Measurements from ENCODE around the gene CALML5.

CALML5 gene

DNA sequence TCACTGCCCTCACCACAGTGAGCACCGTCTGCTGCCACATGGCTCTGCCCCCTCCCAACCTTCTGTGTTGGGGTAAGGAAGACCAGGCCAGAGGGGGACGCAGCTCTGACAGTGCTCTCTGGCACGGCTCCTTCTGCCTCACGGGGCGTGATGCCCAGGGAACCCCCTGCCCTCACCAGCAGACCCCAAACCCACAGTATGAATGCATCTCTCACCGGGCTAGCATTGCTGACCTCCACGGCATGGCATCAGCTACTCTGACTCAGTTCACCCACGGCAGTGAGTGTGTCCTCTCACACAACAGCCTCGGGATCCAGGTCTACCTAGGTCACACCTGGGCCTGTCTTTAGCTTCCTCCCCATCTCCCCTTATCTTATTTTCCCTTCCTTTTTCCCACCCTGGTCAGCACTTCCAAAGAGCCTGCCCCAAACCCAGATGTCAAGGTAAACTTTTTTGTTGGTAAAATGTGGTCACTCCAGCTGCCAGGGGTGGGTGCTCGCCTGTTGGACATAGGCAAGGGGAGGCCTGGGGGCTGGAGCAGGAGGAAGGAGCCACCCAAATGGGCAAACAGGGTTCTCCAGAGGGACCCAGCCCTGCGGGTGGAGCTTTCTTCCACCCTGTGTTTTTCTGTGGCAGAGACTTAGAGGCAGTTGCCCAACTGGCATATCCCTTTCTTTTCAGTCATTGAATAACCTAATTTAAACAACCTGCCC, 29.8 kb upstream of the CALML5 start:
- TF ChIP-seq, protein P1, sequence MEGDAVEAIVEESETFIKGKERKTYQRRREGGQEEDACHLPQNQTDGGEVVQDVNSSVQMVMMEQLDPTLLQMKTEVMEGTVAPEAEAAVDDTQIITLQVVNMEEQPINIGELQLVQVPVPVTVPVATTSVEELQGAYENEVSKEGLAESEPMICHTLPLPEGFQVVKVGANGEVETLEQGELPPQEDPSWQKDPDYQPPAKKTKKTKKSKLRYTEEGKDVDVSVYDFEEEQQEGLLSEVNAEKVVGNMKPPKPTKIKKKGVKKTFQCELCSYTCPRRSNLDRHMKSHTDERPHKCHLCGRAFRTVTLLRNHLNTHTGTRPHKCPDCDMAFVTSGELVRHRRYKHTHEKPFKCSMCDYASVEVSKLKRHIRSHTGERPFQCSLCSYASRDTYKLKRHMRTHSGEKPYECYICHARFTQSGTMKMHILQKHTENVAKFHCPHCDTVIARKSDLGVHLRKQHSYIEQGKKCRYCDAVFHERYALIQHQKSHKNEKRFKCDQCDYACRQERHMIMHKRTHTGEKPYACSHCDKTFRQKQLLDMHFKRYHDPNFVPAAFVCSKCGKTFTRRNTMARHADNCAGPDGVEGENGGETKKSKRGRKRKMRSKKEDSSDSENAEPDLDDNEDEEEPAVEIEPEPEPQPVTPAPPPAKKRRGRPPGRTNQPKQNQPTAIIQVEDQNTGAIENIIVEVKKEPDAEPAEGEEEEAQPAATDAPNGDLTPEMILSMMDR (conservative IDR thresholded peaks at IDR 0.05; ENCODE audit: low read length): no peak
- TF ChIP-seq EZH2phosphoT487 (IDR thresholded peaks at IDR 0.05; ENCODE audit: borderline replicate concordance): no peak
- H3K4me2 ChIP-seq (ENCODE audit: low read depth, low read length, poor library complexity, severe bottlenecking): no peak overlapping the region
- no peak overlapping the region for H3K9ac ChIP-seq (ENCODE audit: low read depth, low read length, poor library complexity, severe bottlenecking)

DNA sequence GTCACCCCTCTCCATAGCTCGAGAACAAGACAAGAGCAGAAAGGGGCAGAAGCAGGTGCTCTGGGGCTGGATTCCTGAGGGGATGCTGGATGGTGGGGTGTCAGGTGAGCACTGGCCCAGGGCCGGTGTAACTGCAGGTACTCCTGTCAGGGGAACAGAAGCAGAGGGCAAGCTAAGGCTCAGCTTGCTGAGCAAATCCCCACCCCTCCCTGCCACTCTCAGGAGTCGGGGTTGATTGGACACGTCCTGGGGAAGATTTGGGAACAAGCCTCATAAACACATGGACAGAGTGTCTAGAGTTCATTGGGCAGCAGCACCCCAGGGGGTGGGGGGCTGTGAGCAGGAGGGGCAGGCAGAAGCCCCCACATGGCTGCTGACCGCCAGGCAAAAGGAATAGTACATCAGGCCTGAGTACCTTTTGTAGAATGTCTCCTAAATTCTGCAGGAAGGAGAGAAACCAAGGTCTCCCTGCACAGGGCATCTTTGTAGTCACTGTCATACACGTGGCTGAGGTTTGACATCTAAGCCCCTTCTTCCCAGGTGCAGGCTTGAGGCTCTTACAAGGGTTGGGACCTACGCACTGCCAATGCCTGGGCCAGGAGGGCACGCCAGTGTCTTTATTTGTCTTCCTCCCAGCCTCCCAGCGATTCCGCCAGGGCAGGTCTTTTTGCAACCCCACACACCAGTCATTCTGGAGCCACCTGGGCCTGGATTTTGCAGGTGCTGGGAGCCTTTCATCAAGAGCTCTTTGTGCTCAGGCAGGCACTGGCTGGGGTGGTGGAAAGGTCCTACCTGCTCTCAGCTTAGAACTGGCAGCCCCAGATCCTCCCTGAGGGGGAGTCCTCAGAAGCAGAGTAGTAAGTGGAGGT, 28.2 kb upstream of the CALML5 start:
- Histone ChIP-seq H2AFZ (ENCODE audit: low read length) (no peak overlapping the region), H3K9me2 (replicated peaks; ENCODE audit: low read depth, low read length) (no peaks in the 10 kb centered on the region), H3K9ac (ENCODE audit: low read depth, low read length, poor library complexity, severe bottlenecking) (no peak overlapping the region), H3K27me3 (ENCODE audit: insufficient read depth, low read length, poor library complexity, severe bottlenecking) (no peaks in the 10 kb centered on the region), H3F3A (ENCODE audit: low read depth) (no peaks in the 10 kb centered on the region), H3K4me2 (ENCODE audit: low read depth, low read length, poor library complexity, severe bottlenecking) (no peak overlapping the region), H3K79me2 (ENCODE audit: insufficient read depth, low read length) (no peaks in the 10 kb centered on the region), H3K36me3 (ENCODE audit: insufficient read depth, low read length) (no peaks in the 10 kb centered on the region), H3K4me1 (ENCODE audit: insufficient read depth, low read length, poor library complexity, severe bottlenecking) (no peaks in the 10 kb centered on the region), H4K20me1 (ENCODE audit: insufficient read depth, low read length, poor library complexity, severe bottlenecking) (no peaks in the 10 kb centered on the region), H3K4me3 (ENCODE audit: low read length, poor library complexity, severe bottlenecking) (no peak overlapping the region), H3K9me3 (ENCODE audit: insufficient read depth, low read depth, low read length) (no peaks in the 10 kb centered on the region)
- TF ChIP-seq EZH2phosphoT487 (IDR thresholded peaks at IDR 0.05; ENCODE audit: borderline replicate concordance): no peak
- TF ChIP-seq, protein P1 (conservative IDR thresholded peaks at IDR 0.05; ENCODE audit: low read length): no peak

More for the DNA sequence above, 29.8 kb upstream of the CALML5 start:
- H3F3A ChIP-seq (ENCODE audit: low read depth): no peaks in the 10 kb centered on the region
- no peak overlapping the region for H3K4me3 ChIP-seq (ENCODE audit: low read length, poor library complexity, severe bottlenecking)
- H4K20me1 ChIP-seq (ENCODE audit: insufficient read depth, low read length, poor library complexity, severe bottlenecking): no peaks in the 10 kb centered on the region
- H2AFZ ChIP-seq (ENCODE audit: low read length): no peak overlapping the region
- no peaks in the 10 kb centered on the region for H3K36me3 ChIP-seq (ENCODE audit: insufficient read depth, low read length)
- H3K9me2 ChIP-seq (replicated peaks; ENCODE audit: low read depth, low read length): no peaks in the 10 kb centered on the region
- no peaks in the 10 kb centered on the region for H3K27me3 ChIP-seq (ENCODE audit: insufficient read depth, low read length, poor library complexity, severe bottlenecking)
- H3K9me3 ChIP-seq (ENCODE audit: insufficient read depth, low read depth, low read length): no peaks in the 10 kb centered on the region
- H3K79me2 ChIP-seq (ENCODE audit: insufficient read depth, low read length): no peaks in the 10 kb centered on the region
- H3K4me1 ChIP-seq (ENCODE audit: insufficient read depth, low read length, poor library complexity, severe bottlenecking): no peaks in the 10 kb centered on the region

DNA sequence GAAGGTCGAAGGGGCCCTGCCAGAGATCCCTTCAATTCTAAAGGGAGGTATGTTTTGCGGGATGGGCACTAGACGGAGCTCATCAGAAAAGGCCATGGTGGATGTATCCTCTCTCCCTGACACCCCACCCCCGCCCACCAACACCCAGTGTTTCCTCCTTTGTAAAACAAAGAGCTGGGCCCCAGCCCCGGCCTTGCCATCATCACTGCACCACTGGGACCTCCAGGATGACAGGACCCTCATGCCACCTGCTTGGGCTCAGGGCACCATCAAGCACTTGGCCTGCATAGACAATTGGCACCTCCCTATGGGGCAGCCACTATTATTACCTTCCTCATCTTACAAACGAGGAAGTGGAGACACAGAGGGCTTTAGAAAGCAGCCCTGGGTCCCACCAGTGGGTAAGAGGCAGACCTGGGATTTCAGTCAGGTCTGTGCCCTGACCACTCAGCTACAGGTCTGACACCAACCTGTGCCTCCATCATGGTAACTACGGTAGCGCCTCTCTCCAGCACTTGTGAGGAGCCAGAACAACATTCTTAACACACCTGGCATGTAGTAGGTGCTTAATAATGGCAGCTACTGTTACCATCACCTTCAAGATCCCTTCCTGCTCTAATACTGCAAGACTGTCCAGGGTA, 27.4 kb upstream of the CALML5 start:
- Histone ChIP-seq H3K27me3 (ENCODE audit: insufficient read depth, low read length, poor library complexity, severe bottlenecking) (no peaks in the 10 kb centered on the region), H3K9me3 (ENCODE audit: insufficient read depth, low read depth, low read length) (no peaks in the 10 kb centered on the region), H2AFZ (ENCODE audit: low read length) (no peak overlapping the region), H3K9me2 (replicated peaks; ENCODE audit: low read depth, low read length) (no peaks in the 10 kb centered on the region), H3K4me2 (ENCODE audit: low read depth, low read length, poor library complexity, severe bottlenecking) (no peak overlapping the region), H3K36me3 (ENCODE audit: insufficient read depth, low read length) (no peaks in the 10 kb centered on the region), H3K4me3 (ENCODE audit: low read length, poor library complexity, severe bottlenecking) (no peak overlapping the region), H3K79me2 (ENCODE audit: insufficient read depth, low read length) (no peaks in the 10 kb centered on the region), H3K4me1 (ENCODE audit: insufficient read depth, low read length, poor library complexity, severe bottlenecking) (no peaks in the 10 kb centered on the region), H4K20me1 (ENCODE audit: insufficient read depth, low read length, poor library complexity, severe bottlenecking) (no peaks in the 10 kb centered on the region), H3F3A (ENCODE audit: low read depth) (no peaks in the 10 kb centered on the region), H3K9ac (ENCODE audit: low read depth, low read length, poor library complexity, severe bottlenecking) (no peak overlapping the region)
- TF ChIP-seq, protein P1 (conservative IDR thresholded peaks at IDR 0.05; ENCODE audit: low read length): no peak
- TF ChIP-seq EZH2phosphoT487 (IDR thresholded peaks at IDR 0.05; ENCODE audit: borderline replicate concordance): no peak
